Measurements from ENCODE around the gene SP9.
"Not testable (repeated sequence)": the region's sequence is repeated elsewhere in the genome, so short reads cannot be mapped to it uniquely, and the experiment has no call there.

SP9 gene

DNA sequence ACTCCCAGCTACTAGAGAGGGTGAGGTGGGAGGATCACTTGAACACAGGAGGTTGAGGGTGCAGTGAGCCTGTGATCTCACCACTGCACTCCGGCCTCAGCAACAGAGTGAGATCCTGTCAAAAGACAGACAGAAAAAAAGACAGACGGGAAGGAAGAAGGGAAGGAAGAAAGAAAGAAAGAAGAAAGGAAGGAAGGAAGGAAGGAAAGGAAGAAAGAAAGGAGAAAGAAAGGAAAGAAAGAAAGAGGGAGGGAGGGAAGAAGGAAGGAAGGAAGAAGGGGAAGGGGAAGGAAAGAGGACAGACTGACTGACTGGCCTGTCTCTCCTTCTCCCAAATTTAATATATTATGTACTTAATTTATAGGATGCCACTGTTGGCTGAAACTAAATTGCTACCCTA is 21.6 kb downstream of the SP9 start:
- DNase-seq (ENCODE audit: insufficient read length), result no peak
- no peak for TF ChIP-seq TAF1 (IDR thresholded peaks at IDR 0.05; ENCODE audit: borderline replicate concordance, low read depth, low read length)
- no peak for FAIRE-seq

- not testable (repeated sequence) for DNase-seq (ENCODE audit: insufficient read length); FAIRE-seq
Observed at GRCh38 chr2:174359663-174360062, 24.9 kb downstream of the SP9 start.

- TF ChIP-seq POLR2A (IDR thresholded peaks at IDR 0.05; ENCODE audit: low read depth, low read length) (no peak), TAF1 (IDR thresholded peaks at IDR 0.05; ENCODE audit: borderline replicate concordance, low read depth, low read length) (no peak), POLR2AphosphoS5 (IDR thresholded peaks at IDR 0.05; ENCODE audit: low read depth, low read length) (no peak)
- FAIRE-seq (no peak), DNase-seq (ENCODE audit: insufficient read length) (no peak)
Observed at GRCh38 chr2:174362949-174363348, 28.2 kb downstream of the SP9 start.

DNA sequence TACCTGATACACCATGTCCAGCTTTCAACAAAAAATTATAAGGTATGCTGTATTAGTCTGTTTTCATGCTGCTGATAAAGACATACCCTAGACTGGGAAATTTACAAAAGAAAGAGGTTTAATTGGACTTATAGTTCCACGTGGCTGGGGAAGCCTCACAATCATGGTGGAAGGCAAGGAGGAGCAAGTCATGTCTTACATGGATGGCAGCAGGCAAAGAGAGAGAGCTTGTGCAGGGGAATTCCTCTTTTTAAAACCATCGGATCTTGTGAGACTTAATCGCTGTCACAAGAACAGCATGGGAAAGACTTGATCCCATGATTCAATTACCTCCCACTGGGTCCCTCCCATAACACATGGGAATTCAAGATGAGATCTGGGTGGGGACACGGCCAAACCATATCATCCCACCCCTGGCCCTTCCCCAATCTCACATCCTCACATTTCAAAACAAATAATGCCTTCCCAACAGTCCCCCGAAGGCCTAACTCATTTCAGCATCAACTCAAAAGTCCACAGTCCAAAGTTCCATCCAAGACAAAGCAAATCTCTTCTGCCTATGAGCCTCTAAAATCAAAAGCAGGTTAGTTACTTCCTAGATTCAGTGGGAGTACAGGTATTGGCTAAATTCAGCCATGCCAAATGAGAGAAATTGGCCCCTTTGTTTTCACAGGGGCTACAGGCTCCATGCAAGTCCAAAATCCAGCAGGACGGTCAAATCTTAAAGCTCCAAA is 28.9 kb downstream of the SP9 start:
- not testable (repeated sequence) for DNase-seq (ENCODE audit: insufficient read length); FAIRE-seq

DNA sequence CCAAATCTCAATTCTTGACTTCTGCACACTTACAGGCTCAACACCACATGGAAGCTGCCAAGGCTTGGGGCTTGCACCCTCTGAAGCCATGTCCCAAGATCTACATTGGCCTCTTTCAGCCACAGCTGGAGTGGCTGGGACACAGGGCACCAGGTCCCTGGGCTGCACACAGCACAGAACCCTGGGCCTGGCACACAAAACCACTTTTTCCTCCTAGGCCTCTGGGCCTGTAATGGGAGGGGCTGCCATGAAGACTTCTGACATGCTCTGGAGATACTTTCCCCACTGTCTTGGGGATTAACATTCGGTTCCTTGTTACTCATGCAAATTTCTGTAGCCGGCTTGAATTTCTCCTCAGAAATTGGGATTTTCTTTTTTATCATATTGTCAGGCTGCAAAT is 29.9 kb downstream of the SP9 start:
- TF ChIP-seq POLR2AphosphoS5 (IDR thresholded peaks at IDR 0.05; ENCODE audit: low read depth, low read length) (no peak), TAF1 (IDR thresholded peaks at IDR 0.05; ENCODE audit: borderline replicate concordance, low read depth, low read length) (no peak), POLR2A (IDR thresholded peaks at IDR 0.05; ENCODE audit: low read depth, low read length) (no peak)
- FAIRE-seq, result no peak

GRCh38 chr2:174365571-174365970 is 30.8 kb downstream of the SP9 start:
- FAIRE-seq, result no peak
- TF ChIP-seq POLR2A (IDR thresholded peaks at IDR 0.05; ENCODE audit: low read depth, low read length) (no peak), TAF1 (IDR thresholded peaks at IDR 0.05; ENCODE audit: borderline replicate concordance, low read depth, low read length) (no peak), POLR2AphosphoS5 (IDR thresholded peaks at IDR 0.05; ENCODE audit: low read depth, low read length) (no peak)
- no peak for DNase-seq (ENCODE audit: insufficient read length)

More for the DNA sequence above, 29.9 kb downstream of the SP9 start:
- no peak for DNase-seq (ENCODE audit: insufficient read length)

DNA sequence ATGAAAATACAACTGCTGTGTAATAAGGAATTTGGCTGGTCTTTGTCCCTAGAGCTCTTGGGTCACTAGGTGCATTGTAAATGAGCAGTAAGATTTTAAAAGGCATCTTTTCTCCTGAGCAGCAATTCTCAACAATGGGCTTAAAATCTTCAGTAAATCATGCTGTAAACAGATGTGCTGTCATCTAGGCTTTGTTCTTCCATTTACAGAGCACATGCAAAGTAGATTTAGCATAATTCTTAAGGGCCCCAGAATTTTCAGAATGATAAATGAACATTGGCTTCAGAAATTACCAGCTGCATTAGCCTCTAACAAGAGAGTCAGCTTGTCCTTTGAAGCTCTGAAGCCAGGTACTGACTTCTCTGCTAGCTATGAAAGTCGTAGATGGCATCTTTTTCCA is 33.9 kb downstream of the SP9 start:
- DNase-seq (ENCODE audit: insufficient read length) (no peak), FAIRE-seq (no peak)
- TF ChIP-seq TAF1 (IDR thresholded peaks at IDR 0.05; ENCODE audit: borderline replicate concordance, low read depth, low read length), result no peak
- no peak for TF ChIP-seq POLR2A (IDR thresholded peaks at IDR 0.05; ENCODE audit: low read depth, low read length)
- no peak for TF ChIP-seq POLR2AphosphoS5 (IDR thresholded peaks at IDR 0.05; ENCODE audit: low read depth, low read length)

DNA sequence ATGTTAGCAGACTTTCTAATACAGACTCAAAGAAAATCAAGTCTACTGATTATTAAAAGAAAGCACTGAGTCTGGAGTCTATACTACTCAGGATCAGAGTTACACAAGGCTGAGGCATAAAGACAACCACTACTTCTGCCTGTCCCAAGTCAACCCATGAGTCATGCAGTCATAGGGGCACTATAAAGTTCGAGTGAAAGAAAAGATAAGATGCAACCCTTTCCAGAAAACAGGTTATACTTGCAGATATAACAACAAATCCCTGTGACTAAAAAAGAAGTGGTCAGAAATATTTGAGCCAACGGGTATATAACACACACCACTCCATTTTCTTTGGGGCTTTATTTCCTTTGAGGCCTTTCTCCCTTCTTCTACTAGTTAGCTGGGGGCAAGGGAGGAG is 42.2 kb downstream of the SP9 start:
- no peak for TF ChIP-seq POLR2A (IDR thresholded peaks at IDR 0.05; ENCODE audit: low read depth, low read length)
- TF ChIP-seq POLR2AphosphoS5 (IDR thresholded peaks at IDR 0.05; ENCODE audit: low read depth, low read length), result no peak
- no peak for TF ChIP-seq TAF1 (IDR thresholded peaks at IDR 0.05; ENCODE audit: borderline replicate concordance, low read depth, low read length)
- FAIRE-seq (no peak), DNase-seq (ENCODE audit: insufficient read length) (no peak)

- TF ChIP-seq TAF1 (IDR thresholded peaks at IDR 0.05; ENCODE audit: borderline replicate concordance, low read depth, low read length), result no peak
- TF ChIP-seq POLR2AphosphoS5 (IDR thresholded peaks at IDR 0.05; ENCODE audit: low read depth, low read length), result no peak
- no peak for TF ChIP-seq POLR2A (IDR thresholded peaks at IDR 0.05; ENCODE audit: low read depth, low read length)
- no peak for DNase-seq (ENCODE audit: insufficient read length)
- no peak for FAIRE-seq
Observed at GRCh38 chr2:174383796-174384195, 49.0 kb downstream of the SP9 start.

DNA sequence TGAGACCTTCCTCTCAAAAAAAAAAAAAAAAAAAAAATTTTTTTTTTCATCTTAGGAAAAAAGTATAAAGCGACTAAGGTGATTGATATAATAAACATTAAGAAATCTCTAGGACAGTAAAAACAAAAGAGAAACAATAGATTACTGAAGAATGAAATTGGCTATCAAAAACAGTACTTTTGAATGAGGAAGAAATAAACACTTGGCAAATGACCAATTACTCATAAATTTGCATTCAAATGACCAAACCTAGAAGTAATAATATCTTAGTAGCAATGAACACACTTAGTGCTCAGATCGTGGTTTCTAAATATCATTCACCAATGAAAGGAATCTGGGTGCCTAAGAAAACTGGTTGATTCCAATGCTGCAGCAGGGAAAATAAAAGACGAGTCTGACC is 50.4 kb downstream of the SP9 start:
- FAIRE-seq (no peak), DNase-seq (ENCODE audit: insufficient read length) (no peak)
- TF ChIP-seq POLR2A (IDR thresholded peaks at IDR 0.05; ENCODE audit: low read depth, low read length) (no peak), POLR2AphosphoS5 (IDR thresholded peaks at IDR 0.05; ENCODE audit: low read depth, low read length) (no peak), TAF1 (IDR thresholded peaks at IDR 0.05; ENCODE audit: borderline replicate concordance, low read depth, low read length) (no peak)

All from GM12892 (cell line).